ENCODE results near the gene HPCAL1. TPM values are rescaled to one million over a fixed set of nuclear protein-coding genes. Genes with fewer than 3 reads are reported as not detected.
A peak's percentile ranks its signal among the peaks of the same experiment; 100 is the strongest.

The HPCAL1 gene
- total RNA-seq, 1 experiment from 2014 or later, result 56.8 TPM

- Histone ChIP-seq H3K36me3 (no peaks in the 10 kb centered on the region), H3K4me3 (no peak overlapping the region), H3K27ac (no peak overlapping the region), H3K27me3 (replicated peaks) (no peaks in the 10 kb centered on the region), H3K9me3 (replicated peaks) (no peaks in the 10 kb centered on the region), H3K4me1 (replicated peaks) (peaks cover 24% of the 10 kb centered on the region)
- DNase-seq (ENCODE audit: low read depth in 1 of 2, low spot score in 2 of 2), result no peak
These were observed 27.5 kb upstream of the HPCAL1 start for GRCh38 chr2:10274983-10275802.

GRCh38 chr2:10276481-10277292, 26.0 kb upstream of the HPCAL1 start:
- no peaks in the 10 kb centered on the region for H3K9me3 ChIP-seq (replicated peaks)
- H3K27me3 ChIP-seq (replicated peaks), result no peaks in the 10 kb centered on the region
- H3K4me3 ChIP-seq, result no peak overlapping the region
- peaks cover 18% of the 10 kb centered on the region for H3K4me1 ChIP-seq (replicated peaks)
- no peak overlapping the region for H3K27ac ChIP-seq
- no peak for DNase-seq (ENCODE audit: low read depth in 1 of 2, low spot score in 2 of 2)
- H3K36me3 ChIP-seq, result no peaks in the 10 kb centered on the region

GRCh38 chr2:10277293-10278028, 25.2 kb upstream of the HPCAL1 start:
- Histone ChIP-seq H3K9me3 (replicated peaks) (no peaks in the 10 kb centered on the region), H3K4me3 (no peak overlapping the region), H3K36me3 (no peaks in the 10 kb centered on the region), H3K27me3 (replicated peaks) (no peaks in the 10 kb centered on the region), H3K27ac (peak overlapping the region; percentile 33; the same call in 1 of the 2 replicates), H3K4me1 (replicated peaks) (peaks cover 24% of the 10 kb centered on the region)
- no peak for DNase-seq (ENCODE audit: low read depth in 1 of 2, low spot score in 2 of 2)

GRCh38 chr2:10278029-10278762, 24.5 kb upstream of the HPCAL1 start:
- peak; percentile 75 to 80 for DNase-seq (ENCODE audit: low read depth in 1 of 2, low spot score in 2 of 2)
- Histone ChIP-seq H3K4me3 (no peak overlapping the region), H3K27ac (peak overlapping the region; percentile 33), H3K36me3 (no peaks in the 10 kb centered on the region), H3K9me3 (replicated peaks) (no peaks in the 10 kb centered on the region), H3K27me3 (replicated peaks) (no peaks in the 10 kb centered on the region), H3K4me1 (replicated peaks) (peaks cover 32% of the 10 kb centered on the region)

GRCh38 chr2:10278763-10279471, 23.8 kb upstream of the HPCAL1 start:
- Histone ChIP-seq H3K4me3 (no peak overlapping the region), H3K27me3 (replicated peaks) (no peaks in the 10 kb centered on the region), H3K9me3 (replicated peaks) (no peaks in the 10 kb centered on the region), H3K4me1 (replicated peaks) (peaks cover 39% of the 10 kb centered on the region), H3K27ac (peak overlapping the region; percentile 33), H3K36me3 (no peaks in the 10 kb centered on the region)
- DNase-seq (ENCODE audit: low read depth in 1 of 2, low spot score in 2 of 2), result no peak

- H3K4me1 ChIP-seq (replicated peaks), result peaks cover 44% of the 10 kb centered on the region
- H3K36me3 ChIP-seq, result no peaks in the 10 kb centered on the region
- no peak overlapping the region for H3K27ac ChIP-seq
- H3K4me3 ChIP-seq, result no peak overlapping the region
- no peaks in the 10 kb centered on the region for H3K9me3 ChIP-seq (replicated peaks)
- no peaks in the 10 kb centered on the region for H3K27me3 ChIP-seq (replicated peaks)
- no peak for DNase-seq (ENCODE audit: low read depth in 1 of 2, low spot score in 2 of 2)
These were observed 23.2 kb upstream of the HPCAL1 start for GRCh38 chr2:10279472-10279870.

GRCh38 chr2:10279946-10280463, 22.7 kb upstream of the HPCAL1 start:
- Histone ChIP-seq H3K36me3 (no peaks in the 10 kb centered on the region), H3K27ac (no peak overlapping the region), H3K4me3 (no peak overlapping the region), H3K9me3 (replicated peaks) (no peaks in the 10 kb centered on the region), H3K27me3 (replicated peaks) (no peaks in the 10 kb centered on the region), H3K4me1 (replicated peaks) (peaks cover 50% of the 10 kb centered on the region)
- DNase-seq (ENCODE audit: low read depth in 1 of 2, low spot score in 2 of 2), result no peak

GRCh38 chr2:10281891-10282290, 20.8 kb upstream of the HPCAL1 start:
- no peaks in the 10 kb centered on the region for H3K27me3 ChIP-seq (replicated peaks)
- peaks cover 69% of the 10 kb centered on the region for H3K4me1 ChIP-seq (replicated peaks)
- H3K9me3 ChIP-seq (replicated peaks), result no peaks in the 10 kb centered on the region
- DNase-seq (ENCODE audit: low read depth in 1 of 2, low spot score in 2 of 2), result no peak
- no peaks in the 10 kb centered on the region for H3K36me3 ChIP-seq
- no peak overlapping the region for H3K4me3 ChIP-seq
- no peak overlapping the region for H3K27ac ChIP-seq

- Histone ChIP-seq H3K9me3 (replicated peaks) (no peaks in the 10 kb centered on the region), H3K27me3 (replicated peaks) (no peaks in the 10 kb centered on the region), H3K4me1 (replicated peaks) (peaks cover 69% of the 10 kb centered on the region), H3K27ac (peak overlapping the region; percentile 85), H3K36me3 (no peaks in the 10 kb centered on the region), H3K4me3 (no peak overlapping the region)
- no peak for DNase-seq (ENCODE audit: low read depth in 1 of 2, low spot score in 2 of 2)
These were observed 20.0 kb upstream of the HPCAL1 start for GRCh38 chr2:10282611-10283105.

- peak; percentile 89 to 94 for DNase-seq (ENCODE audit: low read depth in 1 of 2, low spot score in 2 of 2)
- Histone ChIP-seq H3K27me3 (replicated peaks) (no peaks in the 10 kb centered on the region), H3K4me1 (replicated peaks) (peaks cover 61% of the 10 kb centered on the region), H3K36me3 (no peaks in the 10 kb centered on the region), H3K27ac (peak overlapping the region; percentile 85), H3K4me3 (no peak overlapping the region), H3K9me3 (replicated peaks) (no peaks in the 10 kb centered on the region)
These were observed 19.3 kb upstream of the HPCAL1 start for GRCh38 chr2:10283106-10284062.

- Histone ChIP-seq H3K4me1 (replicated peaks) (peaks cover 54% of the 10 kb centered on the region), H3K27ac (peak overlapping the region; percentile 44; the same call in 1 of the 2 replicates), H3K4me3 (no peak overlapping the region), H3K27me3 (replicated peaks) (no peaks in the 10 kb centered on the region), H3K9me3 (replicated peaks) (no peaks in the 10 kb centered on the region), H3K36me3 (no peaks in the 10 kb centered on the region)
- no peak for DNase-seq (ENCODE audit: low read depth in 1 of 2, low spot score in 2 of 2)
These were observed 18.4 kb upstream of the HPCAL1 start for GRCh38 chr2:10284108-10284870.
